Stimulated activated CD8-positive, alpha-beta memory T cell treated with anti-CD3 and anti-CD28 coated beads, Interleukin-7, amount 100 ng/mL, for 4 hours (primary cell): ENCODE results near the gene CCDC127.
"Not testable (repeated sequence)": the region's sequence is repeated elsewhere in the genome, so short reads cannot be mapped to it uniquely, and the experiment has no call there.

Experiments
- DNase-seq, 2 donors: peaks; one replicate each; pipeline ENCODE4 v3.0.0-alpha.2; 2020; ENCODE audit warnings: low read depth in 2 of 2

Gene CCDC127

GRCh38 chr5:234450-234849, 16.5 kb upstream of the CCDC127 start:
- DNase-seq, result no peak

- not testable (repeated sequence) for DNase-seq
Observed at GRCh38 chr5:233426-233825, 15.5 kb upstream of the CCDC127 start.

- no peak for DNase-seq
Observed at GRCh38 chr5:231661-232060, 13.7 kb upstream of the CCDC127 start.

GRCh38 chr5:230711-231110, 12.8 kb upstream of the CCDC127 start:
- DNase-seq, result no peak

- no peak for DNase-seq
Observed at GRCh38 chr5:228886-229285, 10.9 kb upstream of the CCDC127 start.

GRCh38 chr5:227375-227774, 9.4 kb upstream of the CCDC127 start:
- not testable (repeated sequence) for DNase-seq

- no peak for DNase-seq
Observed at GRCh38 chr5:225334-225733, 7.4 kb upstream of the CCDC127 start.

GRCh38 chr5:223791-224190, 5.8 kb upstream of the CCDC127 start:
- DNase-seq, result no peak

GRCh38 chr5:222951-223715, 5.2 kb upstream of the CCDC127 start:
- DNase-seq, result not testable (repeated sequence)

GRCh38 chr5:219991-220390, 2.0 kb upstream of the CCDC127 start:
- DNase-seq, result no peak

GRCh38 chr5:219460-219863, 1.5 kb upstream of the CCDC127 start:
- no peak for DNase-seq

- no peak for DNase-seq
Observed at GRCh38 chr5:218457-219291, 721 bp upstream of the CCDC127 start.

- DNase-seq, result not testable (repeated sequence)
Observed at GRCh38 chr5:216076-216475, 1.9 kb downstream of the CCDC127 start.

- DNase-seq, result not testable (repeated sequence)
Observed at GRCh38 chr5:215256-215655, 2.7 kb downstream of the CCDC127 start.

GRCh38 chr5:213803-214395, 4.1 kb downstream of the CCDC127 start:
- no peak for DNase-seq

GRCh38 chr5:208449-209114, 9.4 kb downstream of the CCDC127 start:
- DNase-seq, result no peak

GRCh38 chr5:207599-207998, 10.4 kb downstream of the CCDC127 start:
- no peak for DNase-seq

GRCh38 chr5:206927-207536, 10.9 kb downstream of the CCDC127 start:
- DNase-seq, result no peak

- DNase-seq, result no peak
Observed at GRCh38 chr5:206406-206805, 11.5 kb downstream of the CCDC127 start.

GRCh38 chr5:204966-205670, 12.8 kb downstream of the CCDC127 start:
- no peak for DNase-seq

GRCh38 chr5:204462-204861, 13.5 kb downstream of the CCDC127 start:
- DNase-seq, result no peak
